BJ (cell line): ENCODE data around the gene RPRML. TPM values are rescaled to one million over a fixed set of nuclear protein-coding genes. Genes with fewer than 3 reads are reported as not detected.
"Not testable (repeated sequence)": the region's sequence is repeated elsewhere in the genome, so short reads cannot be mapped to it uniquely, and the experiment has no call there.

Experiments
- CTCF ChIA-PET: fragments of 350-600 bp; formaldehyde crosslinking; extraction: SDS; loops from one replicate; lab custom pipeline; 2021; ENCODE audit warnings: antibody characterized with exemption, inconsistent platforms; lab: Yijun Ruan, JAX
- POLR2A ChIA-PET: fragments of 300-600 bp; sonication (Branson Sonifier 250); formaldehyde crosslinking; extraction: SDS; loops from one replicate; lab custom pipeline; 2021; ENCODE audit warnings: antibody characterized with exemption; lab: Charles Lee
- DNase-seq: peaks from one replicate; pipeline ENCODE4 v3.0.0-alpha.2; 2011; ENCODE audit warnings: low read depth
- H3K27me3 ChIP-seq: 2 replicates; pipeline ENCODE4 v1.6.0; 2011; ENCODE audit warnings: low read length; ENCODE audit not compliant: control insufficient read depth, insufficient read depth
- H3K36me3 ChIP-seq: 2 replicates; pipeline ENCODE4 v1.5.1; 2011; ENCODE audit warnings: low read length; ENCODE audit not compliant: control insufficient read depth, insufficient read depth
- H3K4me3 ChIP-seq: 2 replicates; pipeline ENCODE4 v1.5.1; 2011; ENCODE audit warnings: low read depth, mild to moderate bottlenecking, control low read depth, low read length
- polyA plus RNA-seq: library from polyadenylated mRNA; depleted of rRNA; stranded (reverse); fragments of >200 nt; gene quantifications from 2 replicates; pipeline ENCODE4 v1.2.3, GENCODE V29; 2011
- TF ChIP-seq, protein P1 (sequence below): IDR thresholded peaks from 2 replicates; pipeline ENCODE4 v1.5.1; 2011; ENCODE audit warnings: low read depth, mild to moderate bottlenecking, control low read depth, inconsistent platforms, low read length, moderate library complexity; ENCODE audit not compliant: insufficient read depth

Gene RPRML
- polyA plus RNA-seq, 1 experiment: not detected

DNA sequence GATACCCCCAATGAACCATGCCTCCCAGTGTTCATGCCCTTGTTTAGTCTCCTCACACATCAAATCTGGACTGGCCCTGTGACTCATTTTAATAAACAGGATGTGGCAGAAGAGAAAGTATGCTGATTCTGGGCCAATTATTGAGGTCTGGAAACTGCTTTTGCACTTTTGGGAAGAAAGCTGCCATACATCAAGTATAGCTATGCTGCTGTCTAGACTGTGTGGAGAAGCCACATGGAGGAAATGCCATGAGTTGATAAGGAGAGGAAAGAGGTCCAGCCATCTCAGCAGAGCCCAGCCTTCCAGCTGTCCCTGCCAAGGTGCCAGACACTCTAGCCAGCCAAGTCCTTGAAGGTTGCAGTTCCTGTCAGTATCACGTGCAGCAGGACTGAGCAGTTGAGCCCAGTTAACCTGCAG lies 16.7 kb downstream of the RPRML start:
- TF ChIP-seq, protein P1, sequence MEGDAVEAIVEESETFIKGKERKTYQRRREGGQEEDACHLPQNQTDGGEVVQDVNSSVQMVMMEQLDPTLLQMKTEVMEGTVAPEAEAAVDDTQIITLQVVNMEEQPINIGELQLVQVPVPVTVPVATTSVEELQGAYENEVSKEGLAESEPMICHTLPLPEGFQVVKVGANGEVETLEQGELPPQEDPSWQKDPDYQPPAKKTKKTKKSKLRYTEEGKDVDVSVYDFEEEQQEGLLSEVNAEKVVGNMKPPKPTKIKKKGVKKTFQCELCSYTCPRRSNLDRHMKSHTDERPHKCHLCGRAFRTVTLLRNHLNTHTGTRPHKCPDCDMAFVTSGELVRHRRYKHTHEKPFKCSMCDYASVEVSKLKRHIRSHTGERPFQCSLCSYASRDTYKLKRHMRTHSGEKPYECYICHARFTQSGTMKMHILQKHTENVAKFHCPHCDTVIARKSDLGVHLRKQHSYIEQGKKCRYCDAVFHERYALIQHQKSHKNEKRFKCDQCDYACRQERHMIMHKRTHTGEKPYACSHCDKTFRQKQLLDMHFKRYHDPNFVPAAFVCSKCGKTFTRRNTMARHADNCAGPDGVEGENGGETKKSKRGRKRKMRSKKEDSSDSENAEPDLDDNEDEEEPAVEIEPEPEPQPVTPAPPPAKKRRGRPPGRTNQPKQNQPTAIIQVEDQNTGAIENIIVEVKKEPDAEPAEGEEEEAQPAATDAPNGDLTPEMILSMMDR: no peak
- Histone ChIP-seq H3K36me3 (no peaks in the 10 kb centered on the region), H3K27me3 (peaks cover 5% of the 10 kb centered on the region), H3K4me3 (no peak overlapping the region)
- CTCF ChIA-PET: no interaction called here
- no peak for DNase-seq
- POLR2A ChIA-PET: interaction anchor here (0.8 kb wide), 1 partner anchor 158 kb away, joined by 6 read pairs; no protein-coding TSS in a partner anchor

GRCh38 chr17:46960152-46960551 lies 18.9 kb downstream of the RPRML start:
- TF ChIP-seq, protein P1: no peak
- H3K36me3 ChIP-seq: no peaks in the 10 kb centered on the region
- no peak overlapping the region for H3K4me3 ChIP-seq
- DNase-seq: no peak
- peaks cover 7% of the 10 kb centered on the region for H3K27me3 ChIP-seq
- POLR2A ChIA-PET: interaction anchor here (0.7 kb wide), 1 partner anchor 9 kb away, joined by 3 read pairs; no protein-coding TSS in a partner anchor
- CTCF ChIA-PET: interaction anchor here (0.6 to 2.8 kb wide), 2 partner anchors 18 to 988 kb away, joined by 3 to 16 read pairs; no protein-coding TSS in a partner anchor

DNA sequence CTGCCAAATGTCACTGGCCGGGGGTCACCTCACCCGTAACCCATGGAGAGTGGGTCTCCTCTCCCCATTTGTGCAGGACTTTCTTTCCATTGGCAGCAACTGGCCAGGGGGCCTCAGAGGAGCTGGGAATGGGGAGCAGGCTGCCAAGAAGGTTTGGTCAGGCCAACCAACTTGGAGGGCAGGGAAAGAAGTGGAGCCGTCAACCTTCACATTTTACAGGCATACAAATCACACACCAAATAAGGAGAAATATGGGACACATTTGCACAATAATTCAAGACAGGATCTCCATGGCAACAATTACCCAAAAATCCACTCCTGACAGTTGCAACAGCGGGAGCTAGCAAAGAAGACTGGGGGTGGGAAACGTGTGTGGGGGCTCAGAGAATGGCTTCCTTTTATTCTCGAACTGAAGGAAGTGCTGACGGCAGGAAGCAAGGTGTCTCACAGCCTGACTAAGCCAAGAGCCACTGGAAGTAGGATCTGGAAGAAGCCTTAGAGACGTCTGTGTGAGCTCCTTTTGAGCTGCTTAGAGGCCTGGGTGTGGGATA lies 20.9 kb downstream of the RPRML start:
- Histone ChIP-seq H3K27me3 (peaks cover 7% of the 10 kb centered on the region), H3K4me3 (no peak overlapping the region), H3K36me3 (no peaks in the 10 kb centered on the region)
- POLR2A ChIA-PET: no interaction called here
- DNase-seq: no peak
- CTCF ChIA-PET: no interaction called here
- TF ChIP-seq, protein P1: no peak

GRCh38 chr17:46953191-46953590 lies 25.9 kb downstream of the RPRML start:
- POLR2A ChIA-PET: interaction anchor here (0.6 kb wide), 1 partner anchor 13 kb away, joined by 3 read pairs; no protein-coding TSS in a partner anchor
- H3K36me3 ChIP-seq, H3K4me3 ChIP-seq, DNase-seq, CTCF ChIA-PET, H3K27me3 ChIP-seq: not testable (repeated sequence)

- TF ChIP-seq, protein P1: no peak
- peaks cover 3% of the 10 kb centered on the region for H3K27me3 ChIP-seq
- ChIA-PET CTCF (interaction anchor here (2.4 kb wide), 1 partner anchor 10 kb away, joined by 20 read pairs; no protein-coding TSS in a partner anchor), POLR2A (interaction anchor here (0.6 kb wide), 1 partner anchor 9 kb away, joined by 5 read pairs; no protein-coding TSS in a partner anchor)
- DNase-seq: no peak
- H3K4me3 ChIP-seq: no peak overlapping the region
- no peaks in the 10 kb centered on the region for H3K36me3 ChIP-seq
These were observed 26.9 kb downstream of the RPRML start for GRCh38 chr17:46952115-46952514.
